GM12891 (cell line): Measurements from ENCODE around the gene BMPER.

Experiments
- POLR2A ChIP-seq: IDR thresholded peaks from 2 replicates; pipeline ENCODE4 v1.6.1; 2011; ENCODE audit warnings: low read depth, low read length, control low read depth
- POLR2AphosphoS5 ChIP-seq: IDR thresholded peaks from 2 replicates; pipeline ENCODE4 v1.6.1; 2011; ENCODE audit warnings: low read depth, low read length, control low read depth
- TAF1 ChIP-seq: IDR thresholded peaks from 2 replicates; pipeline ENCODE4 v1.6.1; 2011; ENCODE audit warnings: low read depth, low read length, control low read depth

- TF ChIP-seq POLR2AphosphoS5 = no peak
- TF ChIP-seq TAF1 = no peak
- no peak for TF ChIP-seq POLR2A
These were observed 210.2 kb downstream of the BMPER start for GRCh38 chr7:34115503-34115902.
